HG02981 (cell line): ENCODE results near the gene PSMD11.

Experiments used
- ATAC-seq: cut with Tn5 transposase; IDR thresholded peaks from one replicate; pipeline ENCODE4 v1.9.1; 2021; ENCODE audit warnings: mild to moderate bottlenecking, moderate library complexity; ENCODE audit not compliant: unreplicated experiment

The PSMD11 gene

DNA sequence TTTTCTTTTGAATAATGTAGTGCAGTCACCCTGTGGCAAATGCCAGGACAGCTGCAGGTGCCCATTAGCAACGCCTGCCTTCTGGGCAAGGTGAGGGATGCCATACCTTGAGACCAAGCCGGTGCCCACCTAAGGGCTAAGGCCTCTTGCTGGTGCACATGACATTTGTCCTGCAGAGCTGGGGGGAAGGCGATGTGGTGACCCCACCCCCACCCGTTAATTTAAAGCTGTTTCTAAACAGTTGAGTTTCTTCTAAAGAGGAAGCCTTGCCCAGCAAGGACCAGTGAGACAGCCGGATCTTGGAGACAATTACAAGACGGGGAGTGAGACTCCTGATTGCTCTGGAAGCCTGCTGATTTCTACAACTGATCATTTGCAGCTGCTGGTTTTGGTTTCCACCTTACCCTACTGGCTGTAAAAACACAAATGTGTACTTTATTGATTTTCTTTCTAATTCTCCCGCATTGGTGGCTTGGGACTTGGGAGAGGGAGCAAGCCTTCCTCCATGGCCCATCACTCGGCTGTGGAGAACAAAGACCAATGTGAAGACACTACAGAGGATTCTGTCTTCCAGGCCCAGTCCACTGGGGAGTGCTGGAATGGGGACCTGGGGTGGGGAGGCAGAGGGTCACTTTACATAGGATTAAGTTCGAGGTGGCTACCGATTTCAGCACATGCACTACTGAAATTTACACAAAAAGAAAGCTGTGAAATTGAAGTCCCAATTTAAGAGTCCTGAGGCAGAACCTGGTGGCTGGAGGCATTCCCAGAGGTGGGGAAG, 45.2 kb downstream of the PSMD11 start:
- ATAC-seq: no peak

- ATAC-seq: no peak
These were observed 45.8 kb downstream of the PSMD11 start for GRCh38 chr17:32490101-32490482.

DNA sequence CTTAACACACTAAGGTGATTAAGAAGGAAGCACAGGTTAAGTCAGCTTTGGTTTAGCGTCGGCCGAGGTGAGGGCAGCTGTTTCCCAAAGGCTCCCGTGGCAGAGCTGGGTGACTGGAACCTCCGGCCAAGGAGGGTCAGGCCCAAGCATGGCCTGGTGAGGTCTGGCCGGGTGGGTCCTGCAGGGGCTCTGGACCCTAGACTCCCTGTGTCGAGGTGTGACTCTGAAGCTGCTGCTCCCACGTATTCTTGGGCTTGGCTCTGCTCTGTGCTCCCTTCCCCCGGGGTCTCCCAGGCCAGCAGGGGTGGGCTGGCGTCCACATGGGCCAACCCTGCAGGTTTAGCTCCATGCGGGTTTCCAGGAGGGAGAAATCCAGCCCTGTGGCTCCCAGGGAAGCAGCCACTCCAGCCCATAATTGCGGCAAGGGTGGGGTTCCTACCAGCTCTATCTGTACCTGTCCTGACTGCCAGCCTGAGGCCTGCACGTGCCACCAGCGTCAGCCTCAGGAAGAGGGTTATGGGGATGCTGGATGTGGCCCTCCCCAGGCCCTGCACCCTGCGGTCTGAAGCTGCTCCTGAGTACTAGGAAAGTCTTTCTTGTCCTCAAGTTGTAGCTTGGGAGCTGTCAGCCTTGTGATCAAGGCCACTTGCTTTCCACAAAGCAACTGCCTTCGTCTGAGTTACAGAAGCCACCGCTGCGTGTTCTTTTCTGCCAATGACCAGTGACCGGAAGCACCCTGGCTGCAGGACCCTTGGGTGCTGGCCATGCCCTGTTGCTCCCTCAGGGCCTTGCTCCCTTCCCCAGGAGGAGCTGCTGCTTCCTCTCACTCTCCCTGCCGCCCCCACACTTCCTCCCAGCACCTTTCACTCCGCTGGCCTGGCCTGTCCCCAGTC, 47.3 kb downstream of the PSMD11 start:
- no peak for ATAC-seq

- ATAC-seq: no peak
These were observed 47.9 kb downstream of the PSMD11 start for GRCh38 chr17:32492264-32492589.

- ATAC-seq: no peak
These were observed 48.5 kb downstream of the PSMD11 start for GRCh38 chr17:32492648-32493289.

- ATAC-seq: no peak
These were observed 49.3 kb downstream of the PSMD11 start for GRCh38 chr17:32493571-32493970.

- ATAC-seq: no peak
These were observed 49.7 kb downstream of the PSMD11 start for GRCh38 chr17:32493976-32494513.

DNA sequence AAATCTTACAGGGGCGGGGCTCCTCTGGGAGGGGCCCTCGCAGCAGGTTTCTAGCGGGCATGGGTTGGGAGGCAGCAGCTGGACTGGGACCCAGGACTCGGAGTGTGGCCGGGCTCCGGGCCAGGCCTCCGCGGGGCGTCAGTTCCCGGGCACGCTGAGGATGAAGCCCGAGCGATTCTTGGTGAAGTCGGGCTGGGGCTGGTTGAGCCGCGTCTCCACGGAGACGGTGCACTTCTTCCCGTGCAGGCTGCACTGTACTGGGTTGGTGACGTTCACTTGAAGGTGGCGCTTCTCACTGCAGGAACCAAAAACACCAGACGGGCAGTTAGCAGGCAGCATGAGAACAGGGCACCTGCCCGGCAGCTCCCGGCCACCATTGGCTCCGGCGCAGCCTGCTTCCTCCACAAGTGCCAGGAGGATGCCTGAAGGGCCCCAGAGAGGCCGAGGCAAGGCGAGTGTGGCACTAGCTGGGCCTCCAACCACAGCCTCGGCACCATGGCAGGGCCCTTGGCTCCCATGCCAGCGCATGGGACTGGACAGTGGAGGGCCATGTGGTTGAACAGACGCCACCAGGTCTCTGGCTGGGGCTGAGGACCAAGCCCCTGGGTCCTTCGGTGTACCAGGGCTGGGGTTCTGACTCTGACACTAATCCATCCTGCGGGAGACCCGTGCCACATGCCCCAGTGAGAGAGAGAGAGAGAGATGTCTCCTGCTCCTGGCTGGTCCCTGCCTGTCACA, 50.5 kb downstream of the PSMD11 start:
- ATAC-seq: no peak

GRCh38 chr17:32495359-32496231, 51.3 kb downstream of the PSMD11 start:
- no peak for ATAC-seq

DNA sequence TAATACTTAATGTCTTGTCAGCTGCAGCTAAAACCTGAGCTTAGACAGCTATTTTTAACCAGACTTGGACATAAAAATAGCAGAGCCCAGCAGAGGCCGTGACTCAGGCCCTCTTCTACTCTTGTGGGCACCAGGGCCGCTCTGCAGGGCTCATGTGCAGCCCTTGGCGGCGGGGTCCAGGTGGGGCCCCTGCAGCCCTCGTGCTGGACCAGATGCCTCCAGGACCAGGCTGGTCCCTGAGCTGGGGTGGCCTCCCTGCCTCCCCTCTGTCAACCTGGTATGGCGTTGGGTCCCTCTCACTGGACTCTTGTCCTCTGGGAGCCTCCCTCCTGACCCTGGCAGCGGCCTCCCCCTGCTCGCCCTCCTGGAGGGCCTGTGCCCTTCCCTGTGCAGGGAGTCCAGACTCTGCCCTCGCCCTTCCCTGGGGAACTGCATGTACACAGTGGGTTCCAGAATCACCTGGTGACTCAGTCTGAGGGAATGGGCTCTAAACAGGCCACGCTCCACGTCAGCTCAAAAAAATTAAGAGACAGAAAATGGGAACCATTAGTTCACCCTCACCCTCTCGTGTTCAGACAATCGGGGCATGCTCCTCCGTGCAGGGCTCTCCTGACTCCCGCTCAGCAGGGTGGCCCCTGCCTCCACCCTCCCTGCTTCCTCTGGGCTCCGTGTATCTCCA, 52.2 kb downstream of the PSMD11 start:
- no peak for ATAC-seq

DNA sequence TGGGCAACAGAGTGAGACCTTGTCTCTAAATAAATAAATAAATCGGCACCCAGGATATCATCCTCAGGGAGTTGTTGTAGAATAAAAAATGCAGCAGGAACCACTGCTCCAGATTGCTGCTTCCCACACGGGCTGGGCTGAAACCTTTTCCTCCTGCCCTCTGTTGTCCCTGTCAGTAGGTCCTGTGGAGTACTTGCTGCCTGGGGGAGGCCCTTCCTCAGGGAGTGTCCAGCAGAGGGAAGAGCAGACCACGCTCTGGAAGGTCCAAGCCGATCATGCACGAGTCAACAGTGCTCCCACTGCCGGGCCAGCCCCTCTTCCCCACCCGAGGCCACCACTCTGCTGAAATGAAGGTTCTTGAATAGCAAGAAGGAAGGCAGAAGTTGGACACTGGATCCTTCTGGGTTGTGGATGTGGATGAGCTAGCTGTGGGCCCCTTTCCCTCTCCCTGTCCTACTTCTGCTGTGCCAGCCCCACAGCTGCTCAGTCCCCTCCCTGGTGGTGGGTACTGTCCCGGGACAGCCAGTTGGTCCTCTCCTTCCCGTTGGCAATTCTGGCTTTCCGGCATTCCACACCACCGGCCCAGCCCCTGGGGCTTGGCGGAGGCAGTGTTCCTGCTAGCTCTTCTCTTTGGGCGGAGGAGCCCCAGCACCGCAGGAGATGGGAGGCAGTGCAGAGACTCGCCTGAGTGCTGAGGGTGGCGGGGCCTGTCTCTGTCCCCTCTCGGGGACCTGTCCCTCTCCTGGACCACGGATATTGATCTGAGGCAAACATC, 53.3 kb downstream of the PSMD11 start:
- no peak for ATAC-seq

GRCh38 chr17:32498391-32498790, 54.1 kb downstream of the PSMD11 start:
- ATAC-seq: no peak

DNA sequence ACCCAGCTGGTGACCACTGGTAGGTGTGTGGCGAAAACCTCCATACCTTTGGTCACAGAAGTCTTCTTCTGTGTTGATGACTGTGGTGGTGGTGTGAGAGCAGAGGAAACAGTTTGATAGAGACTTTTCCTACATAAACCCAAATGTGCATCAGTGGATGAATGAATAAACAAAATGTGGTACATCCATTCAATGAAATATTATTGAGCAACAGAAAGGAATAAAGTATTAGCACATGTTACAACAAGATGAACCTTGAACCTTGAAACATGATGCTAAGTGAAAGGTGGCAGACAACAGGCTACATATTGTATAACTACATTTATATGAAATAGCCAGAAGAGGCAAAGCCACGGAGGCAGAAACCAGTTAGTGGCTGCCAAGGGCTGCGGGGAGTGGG, 57.7 kb downstream of the PSMD11 start:
- no peak for ATAC-seq

- no peak for ATAC-seq
These were observed 58.4 kb downstream of the PSMD11 start for GRCh38 chr17:32502710-32503109.

DNA sequence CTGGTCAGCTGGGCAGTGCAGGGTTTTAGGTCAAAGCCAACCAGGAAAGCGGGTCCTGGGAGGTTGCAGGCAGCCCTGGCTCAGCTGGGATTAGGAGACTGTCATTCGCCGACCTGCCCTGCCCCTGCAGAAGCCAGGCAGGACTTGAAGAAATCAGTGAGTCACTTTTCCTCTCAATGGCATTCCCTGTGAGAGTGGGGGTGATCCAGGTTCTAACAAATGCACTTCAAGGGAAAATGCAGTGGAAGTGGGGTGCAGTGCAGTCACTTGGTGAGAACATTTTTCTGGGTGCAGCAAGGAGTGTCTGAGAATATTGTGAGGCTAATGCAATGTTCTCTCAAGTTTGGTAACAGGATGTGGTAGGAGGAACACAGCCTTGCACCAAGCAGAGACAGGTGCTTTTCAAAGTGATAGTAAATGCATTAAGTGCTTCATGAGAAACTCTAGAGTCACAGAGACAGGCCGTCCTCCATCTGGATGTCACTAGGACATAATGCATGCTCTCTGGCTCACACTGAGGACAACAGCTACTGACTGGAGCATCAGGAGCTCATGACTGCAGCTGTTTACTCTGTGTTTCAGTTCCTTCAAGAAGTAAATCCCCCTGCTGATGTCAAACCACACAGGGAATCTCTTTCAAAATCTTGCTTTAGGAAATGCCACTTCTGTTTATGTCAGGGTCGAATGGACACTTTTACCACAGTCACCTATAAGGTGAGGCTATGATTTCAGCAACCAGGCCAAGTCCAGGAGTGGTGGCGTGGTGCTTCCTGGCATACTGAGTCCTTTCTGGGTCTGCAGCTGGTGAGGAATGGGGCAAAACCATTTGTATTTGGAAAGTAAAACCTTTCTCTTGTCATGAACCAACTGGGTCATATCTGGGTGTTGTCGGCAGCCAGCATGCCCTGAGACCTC, 59.2 kb downstream of the PSMD11 start:
- peak; percentile 88 for ATAC-seq

DNA sequence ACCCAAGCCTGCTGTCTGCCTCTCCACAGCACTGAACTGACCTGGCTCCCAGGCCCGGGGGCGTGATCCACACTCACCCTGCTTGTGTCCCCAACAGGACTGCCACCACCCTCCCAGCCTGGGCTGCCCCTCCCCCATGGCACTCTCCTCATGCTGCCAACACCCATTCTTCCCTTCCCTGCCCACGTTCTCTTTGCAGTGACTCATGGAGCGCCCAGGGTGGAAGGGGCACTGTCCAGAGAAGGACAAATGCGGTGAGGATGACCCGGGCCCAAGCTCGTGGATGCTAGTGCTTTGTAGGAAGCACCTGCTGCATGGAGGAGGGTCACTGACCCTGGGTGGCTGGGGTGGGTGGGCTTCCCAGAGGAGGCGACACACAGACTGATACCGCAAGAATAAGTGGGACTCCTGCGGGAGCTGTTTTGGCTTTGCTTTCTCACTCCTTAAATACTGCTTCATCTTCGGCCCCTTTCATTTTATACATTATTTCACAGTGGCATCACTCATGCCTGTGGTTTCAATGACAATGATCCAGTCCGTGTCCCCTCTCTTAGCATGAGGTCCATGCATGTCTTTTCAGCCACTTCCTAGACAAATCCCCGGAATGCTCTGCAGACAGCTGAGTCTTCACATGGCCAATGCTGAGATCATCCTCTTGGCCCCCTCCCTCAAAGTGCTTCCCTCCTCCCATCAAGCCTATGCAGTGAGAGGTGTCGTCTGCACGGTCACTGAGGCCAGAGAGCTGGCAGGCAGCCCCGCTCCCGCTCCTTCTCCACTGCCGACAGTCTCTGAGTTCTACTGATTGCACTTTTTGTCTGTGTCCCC, 60.1 kb downstream of the PSMD11 start:
- ATAC-seq: no peak

- no peak for ATAC-seq
These were observed 64.6 kb downstream of the PSMD11 start for GRCh38 chr17:32508926-32509325.
